ENCODE measurements around the gene GSTCD. TPM values are rescaled to one million over a fixed set of nuclear protein-coding genes. Genes with fewer than 3 reads are reported as not detected.
"Not testable (repeated sequence)": the region's sequence is repeated elsewhere in the genome, so short reads cannot be mapped to it uniquely, and the experiment has no call there.

Gene GSTCD
- total RNA-seq, 1 experiment from 2014 or later = 29.0 TPM

DNA sequence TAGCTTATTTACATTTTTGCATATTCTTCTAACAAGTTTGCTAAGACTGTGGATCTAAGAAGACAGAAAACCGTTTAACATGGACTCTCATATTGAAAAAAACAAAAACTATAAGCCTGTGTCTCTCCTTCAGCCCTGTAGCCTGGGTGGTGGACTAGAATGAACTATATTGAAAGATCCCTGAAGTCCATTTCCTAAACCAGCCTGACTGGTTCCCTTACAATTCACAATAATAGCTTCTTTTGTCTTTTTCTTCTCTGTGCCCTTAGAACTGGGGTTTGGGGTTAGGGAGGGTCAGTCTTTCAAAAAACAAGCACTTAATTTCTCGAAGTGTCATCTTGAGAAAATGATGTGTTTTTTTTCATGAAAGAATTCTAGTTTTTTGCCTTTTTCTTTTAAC lies 59.0 kb downstream of the GSTCD start:
- Histone ChIP-seq H3K4me1 (ENCODE audit: insufficient read depth, low read length, poor library complexity, severe bottlenecking) (no peaks in the 10 kb centered on the region), H3K9me3 (ENCODE audit: low read depth, low read length, poor library complexity, severe bottlenecking) (no peaks in the 10 kb centered on the region), H3K27ac (ENCODE audit: low read depth, low read length, poor library complexity, severe bottlenecking) (no peak overlapping the region), H3K27me3 (replicated peaks; ENCODE audit: insufficient read depth, low read depth, low read length, poor library complexity) (no peaks in the 10 kb centered on the region), H3K36me3 (ENCODE audit: insufficient read depth, low read length, poor library complexity, severe bottlenecking) (no peaks in the 10 kb centered on the region), H3K4me3 (ENCODE audit: low read depth, low read length, poor library complexity, severe bottlenecking) (no peak overlapping the region)
- BruUV-seq (replicated peaks) = no TSS peak
- intact Hi-C loops (cut with micrococcal nuclease; ENCODE audit: unreplicated experiment) = loop anchor here (10.0 kb wide), 1 partner anchor 1323 kb away; no protein-coding TSS in a partner anchor
- TF ChIP-seq, protein P1, sequence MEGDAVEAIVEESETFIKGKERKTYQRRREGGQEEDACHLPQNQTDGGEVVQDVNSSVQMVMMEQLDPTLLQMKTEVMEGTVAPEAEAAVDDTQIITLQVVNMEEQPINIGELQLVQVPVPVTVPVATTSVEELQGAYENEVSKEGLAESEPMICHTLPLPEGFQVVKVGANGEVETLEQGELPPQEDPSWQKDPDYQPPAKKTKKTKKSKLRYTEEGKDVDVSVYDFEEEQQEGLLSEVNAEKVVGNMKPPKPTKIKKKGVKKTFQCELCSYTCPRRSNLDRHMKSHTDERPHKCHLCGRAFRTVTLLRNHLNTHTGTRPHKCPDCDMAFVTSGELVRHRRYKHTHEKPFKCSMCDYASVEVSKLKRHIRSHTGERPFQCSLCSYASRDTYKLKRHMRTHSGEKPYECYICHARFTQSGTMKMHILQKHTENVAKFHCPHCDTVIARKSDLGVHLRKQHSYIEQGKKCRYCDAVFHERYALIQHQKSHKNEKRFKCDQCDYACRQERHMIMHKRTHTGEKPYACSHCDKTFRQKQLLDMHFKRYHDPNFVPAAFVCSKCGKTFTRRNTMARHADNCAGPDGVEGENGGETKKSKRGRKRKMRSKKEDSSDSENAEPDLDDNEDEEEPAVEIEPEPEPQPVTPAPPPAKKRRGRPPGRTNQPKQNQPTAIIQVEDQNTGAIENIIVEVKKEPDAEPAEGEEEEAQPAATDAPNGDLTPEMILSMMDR (conservative IDR thresholded peaks at IDR 0.05; ENCODE audit: low read depth, low read length) = no peak
- TF ChIP-seq EZH2 (IDR thresholded peaks at IDR 0.05; ENCODE audit: borderline replicate concordance, low read depth, low read length, poor library complexity, severe bottlenecking) = no peak
- ChIA-PET CTCF (no interaction called here), POLR2A (ENCODE audit: low non-redundant PET) (no interaction called here)
- no peak for DNase-seq (ENCODE audit: low spot score)

DNA sequence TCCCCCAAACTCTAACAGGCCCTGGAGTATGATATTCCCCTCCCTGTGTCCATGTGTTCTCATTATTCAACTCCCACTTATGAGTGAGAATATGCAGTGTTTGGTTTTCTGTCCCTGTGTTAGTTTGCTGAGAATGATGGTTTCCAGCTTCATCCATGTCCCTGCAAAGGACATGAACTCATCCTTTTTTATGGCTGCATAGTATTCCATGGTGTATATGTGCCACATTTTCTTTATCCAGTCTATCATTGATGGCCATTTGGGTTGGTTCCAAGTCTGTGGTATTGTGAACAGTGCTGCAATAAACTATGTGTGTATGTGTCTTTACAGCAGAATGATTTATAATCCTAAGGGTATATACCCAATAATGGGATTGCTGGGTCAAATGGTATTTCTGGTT lies 61.9 kb downstream of the GSTCD start:
- H3K36me3 ChIP-seq (ENCODE audit: insufficient read depth, low read length, poor library complexity, severe bottlenecking); H3K4me3 ChIP-seq (ENCODE audit: low read depth, low read length, poor library complexity, severe bottlenecking); H3K4me1 ChIP-seq (ENCODE audit: insufficient read depth, low read length, poor library complexity, severe bottlenecking); BruUV-seq (replicated peaks); H3K27ac ChIP-seq (ENCODE audit: low read depth, low read length, poor library complexity, severe bottlenecking); H3K9me3 ChIP-seq (ENCODE audit: low read depth, low read length, poor library complexity, severe bottlenecking); DNase-seq (ENCODE audit: low spot score); POLR2A ChIA-PET (ENCODE audit: low non-redundant PET); intact Hi-C loops (cut with micrococcal nuclease; ENCODE audit: unreplicated experiment); H3K27me3 ChIP-seq (replicated peaks; ENCODE audit: insufficient read depth, low read depth, low read length, poor library complexity); CTCF ChIA-PET: not testable (repeated sequence)

DNA sequence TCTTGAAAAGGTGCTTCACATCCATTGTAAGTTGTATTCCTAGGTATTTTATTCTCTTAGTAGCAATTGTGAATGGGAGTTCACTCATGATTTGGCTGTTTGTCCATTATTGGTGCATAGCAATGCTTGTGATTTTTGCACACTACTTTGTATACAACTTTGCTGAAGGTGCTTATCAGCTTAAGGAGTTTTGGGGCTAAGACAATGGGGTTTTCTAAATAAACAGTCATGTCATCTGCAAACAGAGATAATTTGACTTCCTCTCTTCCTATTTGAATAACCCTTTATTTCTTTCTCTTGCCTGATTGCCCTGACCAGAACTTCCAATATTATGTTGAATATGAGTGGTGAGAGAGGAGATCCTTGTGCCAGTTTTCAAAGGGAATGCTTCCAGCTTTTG lies 63.5 kb downstream of the GSTCD start:
- H3K4me3 ChIP-seq (ENCODE audit: low read depth, low read length, poor library complexity, severe bottlenecking); H3K27me3 ChIP-seq (replicated peaks; ENCODE audit: insufficient read depth, low read depth, low read length, poor library complexity); DNase-seq (ENCODE audit: low spot score); POLR2A ChIA-PET (ENCODE audit: low non-redundant PET); intact Hi-C loops (cut with micrococcal nuclease; ENCODE audit: unreplicated experiment); H3K9me3 ChIP-seq (ENCODE audit: low read depth, low read length, poor library complexity, severe bottlenecking); BruUV-seq (replicated peaks); H3K27ac ChIP-seq (ENCODE audit: low read depth, low read length, poor library complexity, severe bottlenecking); CTCF ChIA-PET; H3K4me1 ChIP-seq (ENCODE audit: insufficient read depth, low read length, poor library complexity, severe bottlenecking); H3K36me3 ChIP-seq (ENCODE audit: insufficient read depth, low read length, poor library complexity, severe bottlenecking): not testable (repeated sequence)

DNA sequence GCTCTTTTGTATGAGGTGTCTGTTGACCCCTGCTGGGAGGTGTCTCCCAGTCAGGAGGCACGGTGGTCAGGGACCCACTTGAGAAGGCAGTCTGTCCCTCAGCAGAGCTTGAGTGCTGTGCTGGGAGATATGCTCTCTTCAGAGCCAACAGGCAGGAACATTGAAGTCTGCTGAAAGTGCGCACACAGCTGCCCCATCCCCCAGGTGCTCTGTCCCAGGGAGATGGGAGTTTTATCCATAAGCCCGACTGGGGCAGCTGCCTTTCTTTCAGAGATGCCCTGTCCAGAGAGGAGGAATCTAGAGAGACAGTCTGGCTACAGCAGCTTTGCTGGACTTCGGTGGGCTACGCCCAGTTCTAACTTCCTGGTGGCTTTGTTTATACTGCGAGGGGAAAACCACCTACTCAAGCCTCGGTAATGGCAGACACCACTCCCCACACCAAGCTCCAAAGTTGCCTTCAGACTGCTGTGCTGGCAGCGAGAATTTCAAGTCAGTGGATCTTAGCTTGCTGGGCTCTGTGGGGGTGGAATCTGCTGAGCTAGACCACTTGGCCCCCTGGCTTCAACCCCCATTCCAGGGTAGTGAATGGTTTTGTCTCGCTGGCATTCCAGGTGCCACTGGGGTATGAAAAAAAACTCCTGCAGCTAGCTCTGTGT lies 67.3 kb downstream of the GSTCD start:
- H3K9me3 ChIP-seq (ENCODE audit: low read depth, low read length, poor library complexity, severe bottlenecking); H3K27ac ChIP-seq (ENCODE audit: low read depth, low read length, poor library complexity, severe bottlenecking); H3K4me3 ChIP-seq (ENCODE audit: low read depth, low read length, poor library complexity, severe bottlenecking); CTCF ChIA-PET; intact Hi-C loops (cut with micrococcal nuclease; ENCODE audit: unreplicated experiment); H3K4me1 ChIP-seq (ENCODE audit: insufficient read depth, low read length, poor library complexity, severe bottlenecking); BruUV-seq (replicated peaks); DNase-seq (ENCODE audit: low spot score); H3K36me3 ChIP-seq (ENCODE audit: insufficient read depth, low read length, poor library complexity, severe bottlenecking); H3K27me3 ChIP-seq (replicated peaks; ENCODE audit: insufficient read depth, low read depth, low read length, poor library complexity); POLR2A ChIA-PET (ENCODE audit: low non-redundant PET): not testable (repeated sequence)

DNA sequence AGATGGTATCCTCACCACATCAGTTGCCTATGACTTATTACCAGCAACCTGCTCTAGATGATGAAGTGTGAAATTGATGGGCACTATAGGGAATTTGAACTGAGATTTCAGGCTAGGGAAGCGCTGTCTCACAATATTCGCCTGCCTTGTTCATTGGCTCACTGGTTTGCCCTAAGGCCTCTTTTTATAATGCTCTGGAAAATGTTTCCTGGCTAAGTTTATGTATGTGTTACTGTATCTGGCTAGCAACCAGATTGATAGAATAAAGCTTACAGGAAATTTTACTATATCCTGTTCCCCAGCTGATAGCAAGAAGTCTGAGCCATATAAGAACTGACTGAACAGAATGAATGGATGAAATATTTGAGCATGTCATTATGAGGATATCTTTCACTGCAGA lies 71.6 kb downstream of the GSTCD start:
- ChIA-PET CTCF (no interaction called here), POLR2A (ENCODE audit: low non-redundant PET) (no interaction called here)
- Histone ChIP-seq H3K27ac (ENCODE audit: low read depth, low read length, poor library complexity, severe bottlenecking) (no peak overlapping the region), H3K36me3 (ENCODE audit: insufficient read depth, low read length, poor library complexity, severe bottlenecking) (no peaks in the 10 kb centered on the region), H3K27me3 (replicated peaks; ENCODE audit: insufficient read depth, low read depth, low read length, poor library complexity) (no peaks in the 10 kb centered on the region), H3K4me1 (ENCODE audit: insufficient read depth, low read length, poor library complexity, severe bottlenecking) (no peaks in the 10 kb centered on the region), H3K4me3 (ENCODE audit: low read depth, low read length, poor library complexity, severe bottlenecking) (no peak overlapping the region), H3K9me3 (ENCODE audit: low read depth, low read length, poor library complexity, severe bottlenecking) (no peaks in the 10 kb centered on the region)
- no peak for TF ChIP-seq EZH2 (IDR thresholded peaks at IDR 0.05; ENCODE audit: borderline replicate concordance, low read depth, low read length, poor library complexity, severe bottlenecking)
- TF ChIP-seq, protein P1 (conservative IDR thresholded peaks at IDR 0.05; ENCODE audit: low read depth, low read length) = no peak
- intact Hi-C loops (cut with micrococcal nuclease; ENCODE audit: unreplicated experiment) = no loop called here
- no TSS peak for BruUV-seq (replicated peaks)
- no peak for DNase-seq (ENCODE audit: low spot score)
